IPS-NIHi11 (cell line): Measurements from ENCODE around the gene TMEM222.
"Not testable (repeated sequence)": the region's sequence is repeated elsewhere in the genome, so short reads cannot be mapped to it uniquely, and the experiment has no call there.

Source experiments
- DNase-seq: peaks from one replicate; pipeline ENCODE4 v3.0.0; 2012; ENCODE audit warnings: mixed read lengths, low spot score

Gene TMEM222, protein sequence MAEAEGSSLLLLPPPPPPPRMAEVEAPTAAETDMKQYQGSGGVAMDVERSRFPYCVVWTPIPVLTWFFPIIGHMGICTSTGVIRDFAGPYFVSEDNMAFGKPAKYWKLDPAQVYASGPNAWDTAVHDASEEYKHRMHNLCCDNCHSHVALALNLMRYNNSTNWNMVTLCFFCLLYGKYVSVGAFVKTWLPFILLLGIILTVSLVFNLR

DNA sequence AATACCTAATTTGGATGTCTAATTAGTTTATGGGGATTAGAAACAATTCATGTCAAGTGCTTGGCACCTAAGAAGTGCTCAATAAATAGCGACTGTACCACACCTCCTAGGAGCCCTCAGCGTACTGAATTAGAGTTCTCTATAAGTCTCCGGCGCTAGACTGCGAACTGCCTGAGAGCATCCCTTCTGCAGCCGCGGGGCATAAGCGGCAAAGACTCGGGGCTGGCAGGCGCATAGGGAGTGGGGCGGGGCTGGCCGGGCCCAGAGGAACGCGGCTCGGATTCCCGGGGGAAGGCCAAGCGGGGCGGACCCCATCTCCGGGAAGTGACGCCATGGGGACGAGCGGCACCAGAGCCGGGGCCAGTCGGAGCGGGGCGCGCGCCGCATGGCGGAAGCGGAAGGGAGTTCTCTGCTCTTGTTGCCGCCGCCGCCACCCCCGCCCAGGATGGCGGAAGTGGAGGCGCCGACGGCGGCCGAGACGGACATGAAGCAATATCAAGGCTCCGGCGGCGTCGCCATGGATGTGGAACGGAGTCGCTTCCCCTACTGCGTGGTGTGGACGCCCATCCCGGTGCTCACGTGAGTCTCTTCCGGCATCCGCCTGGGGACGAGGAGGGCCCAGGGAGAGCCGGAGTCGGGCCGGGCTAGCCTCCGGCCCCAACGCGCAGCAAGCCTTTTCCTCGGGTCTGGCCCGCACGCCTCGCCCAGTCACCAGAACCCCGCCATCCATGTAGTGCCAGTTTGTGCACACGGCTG lies at the start of gene TMEM222:
TMEM222 (plus strand) TSS at position 351 of the 756 bp plus-strand sequence; CDS start at position 386, 35 bp downstream.
- peak; percentile 99 for DNase-seq

DNA sequence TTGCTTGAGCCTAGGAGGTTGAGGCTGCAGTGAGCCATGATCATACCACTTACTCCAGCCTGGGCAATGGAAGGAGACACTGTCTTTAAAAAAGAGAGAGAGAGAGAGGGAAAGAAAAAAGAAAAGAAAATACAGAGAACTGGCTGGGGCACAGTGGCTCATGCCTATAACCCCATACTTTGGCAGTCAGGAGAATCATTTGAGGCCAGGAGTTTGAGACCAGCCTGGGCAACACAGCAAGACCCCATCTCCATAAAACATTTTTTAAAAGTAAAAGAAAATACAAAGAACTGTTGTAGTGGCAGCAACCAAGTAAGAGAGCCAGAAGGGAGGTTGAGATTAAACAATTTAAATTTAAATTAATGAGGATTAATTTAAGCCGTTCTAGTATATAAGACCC lies 47.8 kb upstream of the TMEM222 start:
- DNase-seq = no peak

DNA sequence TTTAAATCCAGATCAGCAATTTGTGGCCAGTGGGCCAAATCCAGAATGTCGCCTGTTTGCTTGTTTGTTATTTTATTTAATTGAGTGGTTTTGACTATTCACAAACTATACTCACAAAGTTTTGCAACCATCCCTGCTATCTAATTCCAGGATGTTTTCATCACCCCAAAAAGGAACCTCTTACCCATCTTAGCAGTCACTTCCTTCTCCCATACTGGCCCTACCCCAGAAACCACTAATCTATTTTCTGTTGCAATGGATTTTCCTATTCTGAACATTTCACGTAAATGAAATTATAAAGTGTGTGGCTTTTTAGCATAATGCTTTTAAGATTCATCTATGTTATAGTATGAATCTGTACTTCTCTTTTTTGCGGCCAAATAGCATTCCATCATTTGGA lies 46.3 kb upstream of the TMEM222 start:
- no peak for DNase-seq

DNA sequence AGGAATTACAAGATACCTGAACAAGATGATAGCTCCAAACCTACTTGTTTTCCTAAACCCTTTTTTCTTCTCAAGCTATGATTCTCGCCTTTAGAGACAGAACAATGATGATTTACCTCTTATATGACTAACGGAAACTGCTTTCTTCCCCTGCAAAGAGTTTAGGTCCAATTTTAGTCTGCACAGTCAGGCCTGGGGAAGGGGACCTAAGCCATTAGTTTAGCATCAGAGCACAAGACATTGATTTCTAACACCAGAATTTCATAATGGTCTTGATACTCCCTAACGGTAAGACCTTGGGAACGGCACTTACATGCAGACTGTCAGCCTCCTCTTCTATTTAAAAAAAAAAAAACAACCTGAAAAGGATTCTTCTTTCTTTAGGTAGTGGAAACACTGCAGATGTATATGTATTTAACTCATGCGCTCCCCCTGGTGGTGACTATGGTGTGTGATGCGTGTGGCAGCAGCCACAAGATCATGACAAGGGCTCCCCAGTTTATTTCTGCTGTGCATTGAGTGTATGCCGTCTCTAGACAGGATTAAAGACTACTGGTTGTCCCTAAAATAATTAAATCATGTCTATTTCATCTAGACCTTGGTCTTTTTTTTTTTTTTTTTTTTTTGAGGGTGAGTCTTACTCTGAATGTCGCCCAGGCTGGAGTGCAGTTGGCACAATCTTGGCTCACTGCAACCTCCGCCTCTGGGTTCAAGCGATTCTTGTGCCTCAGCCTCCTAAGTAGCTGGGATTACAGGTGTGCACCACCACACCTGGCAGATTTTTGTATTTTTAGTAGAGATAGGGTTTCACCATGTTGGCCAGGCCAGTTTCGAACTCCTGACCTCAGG lies 37.3 kb upstream of the TMEM222 start:
- peak; percentile 93 for DNase-seq

DNA sequence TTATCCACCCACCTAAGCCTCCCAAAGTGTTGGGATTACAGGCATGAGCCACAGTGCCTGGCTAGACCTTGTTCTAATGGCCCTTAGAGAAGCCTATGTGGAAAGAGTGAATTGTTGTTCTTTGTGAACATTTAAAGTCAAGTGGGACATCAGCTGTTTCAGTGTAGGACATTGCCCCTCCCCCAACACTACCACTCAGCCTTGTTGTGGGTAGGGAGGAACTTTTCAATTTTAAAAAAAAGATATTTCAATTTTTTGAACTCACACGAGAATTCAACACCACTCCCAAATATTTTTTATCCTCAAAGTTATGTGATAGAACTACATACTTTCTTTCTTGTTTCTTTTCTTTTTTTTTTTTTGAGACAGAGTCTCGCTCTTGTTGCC lies 36.7 kb upstream of the TMEM222 start:
- DNase-seq = no peak

DNA sequence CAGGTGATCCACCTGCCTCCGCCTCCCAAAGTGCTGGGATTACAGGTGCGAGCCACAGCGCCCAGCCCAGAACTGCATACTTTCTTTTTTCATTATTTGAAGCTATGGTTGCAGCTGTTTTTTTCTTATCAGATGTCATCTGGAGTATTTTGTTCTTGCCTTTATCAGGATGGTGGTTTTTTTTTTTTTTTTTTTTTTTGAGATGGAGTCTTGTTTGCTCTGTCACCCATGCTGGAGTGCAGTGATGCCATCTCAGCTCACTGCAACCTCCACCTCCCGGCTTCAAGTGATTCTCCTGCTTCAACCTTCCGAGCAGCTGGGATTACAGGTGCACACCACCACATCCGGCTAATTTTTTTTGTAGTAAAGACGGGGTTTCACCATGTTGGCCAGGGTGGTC lies 36.1 kb upstream of the TMEM222 start:
- not testable (repeated sequence) for DNase-seq

DNA sequence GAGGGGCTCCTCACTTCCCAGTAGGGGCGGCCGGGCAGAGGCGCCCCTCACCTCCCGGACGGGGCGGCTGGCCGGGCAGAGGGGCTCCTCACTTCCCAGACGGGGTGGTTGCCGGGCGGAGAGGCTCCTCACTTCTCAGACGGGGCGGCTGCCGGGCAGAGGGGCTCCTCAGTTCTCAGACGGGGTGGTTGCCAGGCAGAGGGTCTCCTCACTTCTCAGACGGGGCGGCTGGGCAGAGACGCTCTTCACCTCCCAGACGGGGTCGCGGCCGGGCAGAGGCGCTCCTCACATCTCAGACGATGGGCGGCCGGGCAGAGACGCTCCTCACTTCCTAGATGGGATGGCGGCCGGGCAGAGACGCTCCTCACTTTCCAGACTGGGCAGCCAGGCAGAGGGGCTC lies 32.8 kb upstream of the TMEM222 start:
- DNase-seq = not testable (repeated sequence)

DNA sequence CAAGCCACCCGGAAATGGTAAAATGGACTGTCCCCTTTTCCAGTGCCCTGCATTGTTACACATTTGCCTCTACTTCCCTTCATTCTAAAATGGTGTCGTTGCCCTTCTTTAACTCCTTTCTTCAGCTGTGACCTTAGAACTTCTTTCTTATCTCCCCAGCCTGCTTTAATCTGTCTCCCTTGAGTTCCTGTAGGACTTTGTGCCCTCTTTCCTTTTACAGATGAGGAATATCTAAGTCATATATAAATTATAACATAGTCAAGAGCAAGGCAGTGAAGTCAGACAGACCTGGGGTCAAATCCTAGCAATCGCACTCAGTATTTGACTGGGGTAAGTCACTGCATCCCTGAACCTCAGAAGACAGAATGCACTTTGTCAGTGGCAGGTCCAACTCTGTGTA lies 31.4 kb upstream of the TMEM222 start:
- no peak for DNase-seq

DNA sequence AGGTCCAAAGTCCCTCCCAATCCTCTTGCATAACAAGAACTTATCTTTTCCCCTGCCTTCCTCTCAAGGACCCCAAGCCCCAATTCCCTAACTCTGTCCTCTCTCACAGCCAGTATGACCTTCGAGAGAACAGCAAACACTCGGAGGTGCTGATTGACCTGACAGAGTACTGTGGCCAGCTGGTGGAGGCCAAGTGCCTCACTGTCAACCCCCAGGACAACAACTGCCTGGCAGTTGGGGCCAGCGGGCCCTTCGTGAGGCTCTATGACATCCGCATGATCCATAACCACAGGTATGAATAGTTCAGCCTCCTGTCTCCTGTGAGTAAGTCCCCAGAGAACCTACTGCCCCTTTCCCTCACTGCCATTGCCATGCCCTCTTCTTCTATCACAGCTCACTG lies 29.9 kb upstream of the TMEM222 start:
- no peak for DNase-seq

DNA sequence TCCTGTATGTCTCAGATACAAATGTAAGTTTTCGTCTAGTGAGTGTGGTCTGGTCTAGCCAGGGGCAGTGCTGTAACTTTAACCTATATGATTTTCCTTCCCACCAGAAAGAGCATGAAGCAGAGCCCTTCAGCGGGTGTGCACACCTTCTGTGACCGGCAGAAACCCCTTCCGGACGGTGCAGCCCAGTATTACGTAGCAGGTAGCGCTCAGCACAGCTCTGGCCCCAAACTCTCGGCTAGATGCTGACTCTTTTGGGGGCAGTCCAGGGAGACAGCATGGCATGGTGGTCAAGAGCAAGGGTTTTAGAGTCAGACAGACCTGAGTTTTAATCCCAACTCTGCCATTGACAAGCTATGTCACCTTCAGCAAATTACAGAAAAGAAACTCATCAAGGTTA lies 28.0 kb upstream of the TMEM222 start:
- no peak for DNase-seq

DNA sequence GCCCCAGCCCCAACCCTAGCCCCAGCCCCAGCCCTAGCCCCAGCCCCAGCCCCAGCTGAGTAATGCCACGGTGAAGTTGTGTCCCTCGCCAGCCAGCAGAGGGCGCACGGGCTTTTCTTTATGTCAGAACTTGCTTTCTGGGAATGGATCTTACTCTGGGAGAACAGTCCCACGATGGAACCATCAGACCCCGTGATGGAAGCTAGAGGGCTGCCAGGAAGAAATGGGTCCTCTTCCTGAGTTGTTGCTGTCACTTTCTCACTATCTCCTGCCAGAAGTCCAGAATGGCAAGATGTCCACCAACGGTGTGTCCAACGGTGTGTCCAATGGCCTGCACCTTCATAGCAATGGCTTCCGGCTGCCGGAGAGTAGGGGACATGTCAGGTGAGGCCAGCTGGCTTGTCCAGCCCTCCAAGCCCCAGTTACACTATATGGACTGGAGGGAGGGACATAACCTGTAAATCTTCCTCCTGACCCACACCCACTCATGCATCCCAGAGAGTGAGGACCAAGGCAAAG lies 25.1 kb upstream of the TMEM222 start:
- peak; percentile 75 for DNase-seq

DNA sequence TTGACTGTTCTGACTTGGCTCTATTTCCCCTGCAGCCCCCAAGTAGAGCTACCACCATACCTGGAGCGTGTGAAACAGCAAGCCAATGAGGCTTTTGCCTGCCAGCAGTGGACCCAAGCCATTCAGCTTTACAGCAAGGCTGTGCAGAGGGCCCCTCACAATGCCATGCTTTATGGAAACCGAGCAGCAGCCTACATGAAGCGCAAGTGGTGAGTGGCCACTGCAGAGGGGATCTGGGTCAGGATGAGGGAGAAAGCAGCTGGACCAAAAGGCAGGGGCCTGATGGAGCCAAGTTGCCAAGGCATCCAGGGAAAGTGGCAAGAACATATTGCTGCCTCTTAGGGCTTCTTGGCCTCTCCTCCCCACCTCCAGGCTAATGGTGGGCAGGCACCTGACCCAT lies 24.1 kb upstream of the TMEM222 start:
- DNase-seq = no peak

DNA sequence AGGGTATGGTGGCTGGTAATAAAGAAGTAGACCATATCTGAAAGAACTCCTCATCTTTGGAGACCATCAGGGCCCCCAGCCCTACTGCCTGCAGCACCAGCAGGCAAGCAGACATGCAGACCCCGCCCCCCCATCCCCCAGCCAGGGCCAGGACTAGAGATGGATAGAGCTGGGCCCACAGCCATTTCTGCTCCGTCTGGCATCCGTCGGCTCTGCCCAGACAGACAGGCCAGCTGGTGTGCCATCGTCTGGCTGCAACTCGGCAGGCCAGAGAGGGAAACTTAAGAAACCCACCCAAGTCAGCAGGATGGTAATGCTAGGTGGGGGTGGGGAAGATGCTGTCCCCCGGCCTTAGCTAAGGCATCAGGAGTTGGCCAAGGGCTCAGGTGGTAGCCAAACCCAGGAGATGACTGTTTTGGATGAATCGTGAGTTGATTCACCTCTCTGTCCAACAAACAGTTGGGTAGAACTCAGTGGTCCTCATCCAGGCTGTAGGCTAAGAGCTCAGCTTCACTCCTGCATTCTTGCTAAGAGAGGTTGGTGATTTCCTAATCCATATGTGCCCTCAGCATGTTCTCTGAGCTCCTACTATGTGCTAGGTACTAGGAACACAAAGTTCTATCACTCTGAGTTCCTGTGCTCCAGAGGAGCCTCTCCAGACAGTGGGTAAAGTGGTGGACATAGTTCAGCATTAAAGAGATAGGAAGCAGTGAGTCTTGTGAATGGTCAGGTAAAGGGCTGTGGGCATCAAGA lies 23.2 kb upstream of the TMEM222 start:
- DNase-seq = no peak

DNA sequence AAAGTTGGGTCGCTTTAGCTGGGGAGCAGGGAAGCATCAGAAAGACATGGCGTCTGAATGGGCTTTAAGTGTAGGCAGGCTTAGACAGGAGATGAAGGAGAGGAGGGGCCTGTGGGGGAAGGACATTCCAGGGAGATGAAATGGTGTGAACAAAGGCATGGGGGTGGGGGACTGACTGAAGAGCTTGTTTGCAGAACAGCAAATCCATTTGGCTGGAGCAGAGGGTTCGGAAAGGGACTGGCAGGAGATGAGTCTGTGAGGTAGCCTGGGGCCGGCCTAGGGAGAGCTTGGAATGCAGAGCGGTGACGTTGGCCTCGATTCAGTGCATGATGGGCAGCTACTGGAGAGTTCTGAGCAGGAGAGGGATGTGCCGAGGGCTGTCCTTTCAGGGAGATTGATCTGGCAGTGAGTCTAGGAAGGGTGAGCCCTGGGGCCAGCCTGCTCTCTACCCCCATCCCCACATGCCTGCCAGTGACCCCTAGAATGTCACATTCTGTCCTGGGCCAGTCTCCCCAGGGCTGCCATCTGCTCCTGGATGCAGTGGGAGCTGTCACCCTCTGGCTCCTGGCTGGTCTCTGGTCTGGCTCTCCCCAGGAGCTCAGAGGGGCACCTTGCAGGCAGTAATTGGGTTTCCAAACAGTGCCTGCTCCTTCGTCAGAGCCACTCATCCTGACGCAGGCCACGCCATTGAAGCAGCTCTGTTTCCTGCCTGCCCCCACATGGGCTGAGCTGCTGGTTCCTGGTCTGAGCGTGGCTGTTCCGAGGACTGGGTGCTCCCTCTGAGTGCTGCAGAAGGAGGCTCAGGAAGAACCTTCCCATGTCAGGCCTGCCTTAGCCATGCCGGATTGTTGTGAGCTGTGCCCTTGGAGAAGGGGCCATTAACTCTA lies 22.3 kb upstream of the TMEM222 start:
- peak; percentile 62 for DNase-seq

DNA sequence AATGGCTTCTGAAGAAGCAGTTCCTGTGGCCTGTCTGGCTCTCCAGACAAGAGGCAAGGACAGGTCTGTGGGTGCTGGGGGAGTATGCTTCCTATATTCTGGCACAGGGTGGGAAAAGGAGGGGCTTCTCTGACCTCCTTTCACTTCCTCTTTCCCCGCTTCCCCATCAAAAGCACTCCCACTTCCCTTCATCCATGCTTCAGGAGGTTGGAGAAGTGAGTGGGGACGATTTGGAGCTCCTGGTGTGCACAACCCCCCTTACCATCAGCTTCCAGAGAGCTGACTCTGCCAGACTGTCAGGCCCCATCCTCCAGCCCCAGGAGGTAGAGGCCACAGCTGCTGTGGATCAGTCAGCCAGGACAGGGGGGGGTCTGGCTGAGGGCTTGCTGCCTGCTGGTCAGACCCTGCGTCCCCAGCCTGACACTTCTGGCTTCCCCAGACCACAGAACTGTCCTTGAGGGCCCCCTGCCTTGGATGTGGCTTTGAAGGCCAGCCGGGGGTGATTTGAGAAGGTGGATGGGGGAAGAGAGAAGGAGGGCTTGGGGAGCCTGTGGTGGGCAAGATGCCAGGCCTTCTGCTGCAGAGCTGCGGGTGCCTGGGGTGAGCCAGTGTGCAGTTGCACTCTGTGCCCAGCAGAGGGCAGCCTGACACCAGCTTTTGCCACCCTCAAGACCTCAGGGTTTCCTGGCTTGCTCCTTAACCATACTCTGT lies 21.5 kb upstream of the TMEM222 start:
- peak; percentile 89 for DNase-seq

DNA sequence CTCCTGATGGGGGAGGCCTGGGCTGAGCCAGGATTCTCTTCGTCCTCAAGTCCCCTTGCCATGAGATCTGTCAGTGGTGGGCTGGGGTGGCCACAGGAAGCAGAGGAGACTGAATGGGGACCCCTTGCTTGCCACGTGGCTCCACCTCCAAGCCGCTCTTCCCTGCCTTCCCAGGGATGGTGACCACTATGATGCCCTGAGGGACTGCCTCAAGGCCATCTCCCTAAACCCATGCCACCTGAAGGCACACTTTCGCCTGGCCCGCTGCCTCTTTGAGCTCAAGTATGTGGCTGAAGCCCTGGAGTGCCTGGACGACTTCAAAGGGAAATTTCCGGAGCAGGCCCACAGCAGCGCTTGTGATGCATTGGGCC lies 20.9 kb upstream of the TMEM222 start:
- DNase-seq = no peak

DNA sequence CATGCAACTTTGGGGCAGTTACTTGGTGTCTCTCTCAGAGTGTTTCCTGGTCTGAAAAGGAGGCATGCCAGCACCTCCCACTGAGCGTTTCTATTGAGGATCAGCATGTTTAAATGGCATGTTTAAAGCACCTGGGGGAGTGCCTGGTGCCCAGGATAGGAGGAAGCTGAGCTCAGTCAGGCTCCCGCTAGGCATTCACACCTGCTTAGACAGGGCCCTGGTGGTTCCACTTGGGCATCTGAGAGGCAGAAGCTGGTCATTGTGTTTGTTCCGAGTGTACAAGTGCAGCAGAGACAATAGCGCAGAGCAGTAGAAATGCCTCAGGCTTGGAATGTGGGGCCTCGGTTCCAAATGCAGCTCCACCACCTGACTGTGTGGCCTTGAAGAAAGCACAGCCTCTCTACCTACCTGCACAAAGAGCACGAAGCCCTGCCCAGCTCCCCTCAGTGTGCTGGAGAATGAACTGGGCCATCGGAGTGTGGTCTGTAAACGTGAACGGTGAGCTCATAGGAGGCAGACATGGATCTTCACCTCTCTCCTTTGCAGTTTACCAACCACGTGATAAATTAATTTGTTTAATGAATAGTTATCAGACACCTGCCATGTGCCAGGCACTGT lies 20.3 kb upstream of the TMEM222 start:
- DNase-seq = no peak

DNA sequence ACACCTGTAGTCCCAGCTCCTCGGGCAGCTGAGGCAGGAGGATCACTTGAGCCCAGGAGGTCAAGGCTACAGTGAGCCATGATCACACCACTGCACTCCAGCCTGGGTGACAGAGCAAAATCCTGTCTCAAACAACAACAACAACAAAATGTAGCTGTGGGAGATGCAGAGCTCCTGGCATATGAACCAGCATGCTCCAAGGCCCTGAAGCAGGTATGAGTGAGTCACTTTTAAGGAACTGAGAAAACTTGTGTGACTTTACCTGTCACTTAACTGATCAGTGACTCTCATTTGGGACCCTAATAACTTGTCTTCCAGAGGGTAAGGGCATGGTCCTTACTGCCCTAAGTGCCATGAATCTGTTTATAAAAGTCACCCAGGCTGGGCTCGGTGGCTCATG lies 19.4 kb upstream of the TMEM222 start:
- no peak for DNase-seq

DNA sequence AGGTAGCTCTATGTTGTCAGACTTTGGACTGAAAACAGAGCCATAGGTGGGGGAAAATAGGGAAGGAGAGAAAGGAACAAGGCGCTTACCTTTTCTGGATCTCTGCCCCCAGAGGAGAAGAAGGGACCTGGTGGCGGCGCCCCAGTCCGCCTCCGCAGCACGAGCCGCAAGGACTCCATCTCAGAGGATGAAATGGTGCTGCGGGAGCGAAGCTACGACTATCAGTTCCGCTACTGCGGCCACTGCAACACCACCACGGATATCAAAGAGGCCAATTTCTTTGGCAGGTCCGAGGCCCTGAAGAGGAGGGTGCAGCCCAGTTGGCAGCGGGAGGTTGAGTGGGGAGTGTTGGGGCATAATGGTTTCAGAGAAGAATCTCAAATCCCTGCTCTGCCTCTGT lies 18.5 kb upstream of the TMEM222 start:
- no peak for DNase-seq

DNA sequence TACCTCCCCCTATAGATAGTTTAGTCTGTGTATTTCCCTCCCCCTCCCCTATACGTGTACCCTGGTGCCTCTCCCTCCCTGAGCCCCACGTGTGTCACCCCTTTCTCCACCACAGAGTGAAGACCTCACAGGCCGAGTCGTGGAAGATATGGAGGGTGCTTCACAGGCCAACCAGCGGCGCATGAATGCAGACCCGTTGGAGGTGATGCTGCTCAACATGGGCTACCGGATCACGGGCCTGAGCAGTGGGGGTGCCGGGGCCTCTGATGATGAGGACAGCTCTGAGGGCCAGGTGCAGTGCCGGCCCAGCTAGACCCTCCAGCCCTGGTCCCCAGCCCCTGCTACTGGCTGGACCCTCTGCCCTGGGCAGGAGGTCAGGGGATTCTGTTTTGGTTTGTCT lies 15.9 kb upstream of the TMEM222 start:
- no peak for DNase-seq
